ENCODE results near the gene RFC2. TPM values are rescaled to one million over a fixed set of nuclear protein-coding genes. Genes with fewer than 3 reads are reported as not detected.

RFC2 gene
- total RNA-seq, 1 donor, result 22.0 TPM

GRCh38 chr7:74269757-74270277 is 15.6 kb upstream of the RFC2 start:
- DNase-seq (ENCODE audit: low read depth), result peak; percentile 77
- peak overlapping the region; percentile 57 for H3K4me3 ChIP-seq (ENCODE audit: low read depth, low read length)
- TF ChIP-seq CTCF (IDR thresholded peaks at IDR 0.05; ENCODE audit: insufficient read depth, low read depth, low read length), result no peak

- peak; percentile 63 for DNase-seq (ENCODE audit: low read depth)
- no peak overlapping the region for H3K4me3 ChIP-seq (ENCODE audit: low read depth, low read length)
- TF ChIP-seq CTCF (IDR thresholded peaks at IDR 0.05; ENCODE audit: insufficient read depth, low read depth, low read length), result no peak
Measured at GRCh38 chr7:74267756-74268565, 13.8 kb upstream of the RFC2 start.

- no peak overlapping the region for H3K4me3 ChIP-seq (ENCODE audit: low read depth, low read length)
- TF ChIP-seq CTCF (IDR thresholded peaks at IDR 0.05; ENCODE audit: insufficient read depth, low read depth, low read length), result no peak
- no peak for DNase-seq (ENCODE audit: low read depth)
Measured at GRCh38 chr7:74266191-74266963, 12.2 kb upstream of the RFC2 start.

GRCh38 chr7:74263399-74264120 is 9.4 kb upstream of the RFC2 start:
- no peak for TF ChIP-seq CTCF (IDR thresholded peaks at IDR 0.05; ENCODE audit: insufficient read depth, low read depth, low read length)
- DNase-seq (ENCODE audit: low read depth), result no peak
- no peak overlapping the region for H3K4me3 ChIP-seq (ENCODE audit: low read depth, low read length)

- no peak for DNase-seq (ENCODE audit: low read depth)
- TF ChIP-seq CTCF (IDR thresholded peaks at IDR 0.05; ENCODE audit: insufficient read depth, low read depth, low read length), result no peak
Measured at GRCh38 chr7:74262639-74263398, 8.6 kb upstream of the RFC2 start.

GRCh38 chr7:74258639-74259038 is 4.4 kb upstream of the RFC2 start:
- H3K4me3 ChIP-seq (ENCODE audit: low read depth, low read length), result no peak overlapping the region
- DNase-seq (ENCODE audit: low read depth), result no peak
- no peak for TF ChIP-seq CTCF (IDR thresholded peaks at IDR 0.05; ENCODE audit: insufficient read depth, low read depth, low read length)

More at GRCh38 chr7:74262639-74263398, 8.6 kb upstream of the RFC2 start:
- H3K4me3 ChIP-seq (ENCODE audit: low read depth, low read length), result no peak overlapping the region

Data from fibroblast of villous mesenchyme (primary cell).